ENCODE data around the gene PRDM15. TPM values are rescaled to one million over a fixed set of nuclear protein-coding genes. Genes with fewer than 3 reads are reported as not detected.
A peak's percentile ranks its signal among the peaks of the same experiment; 100 is the strongest.

PRDM15 gene
- polyA plus RNA-seq, 3 donors: 0.19 to 19.0 (median 0.74) TPM

DNA sequence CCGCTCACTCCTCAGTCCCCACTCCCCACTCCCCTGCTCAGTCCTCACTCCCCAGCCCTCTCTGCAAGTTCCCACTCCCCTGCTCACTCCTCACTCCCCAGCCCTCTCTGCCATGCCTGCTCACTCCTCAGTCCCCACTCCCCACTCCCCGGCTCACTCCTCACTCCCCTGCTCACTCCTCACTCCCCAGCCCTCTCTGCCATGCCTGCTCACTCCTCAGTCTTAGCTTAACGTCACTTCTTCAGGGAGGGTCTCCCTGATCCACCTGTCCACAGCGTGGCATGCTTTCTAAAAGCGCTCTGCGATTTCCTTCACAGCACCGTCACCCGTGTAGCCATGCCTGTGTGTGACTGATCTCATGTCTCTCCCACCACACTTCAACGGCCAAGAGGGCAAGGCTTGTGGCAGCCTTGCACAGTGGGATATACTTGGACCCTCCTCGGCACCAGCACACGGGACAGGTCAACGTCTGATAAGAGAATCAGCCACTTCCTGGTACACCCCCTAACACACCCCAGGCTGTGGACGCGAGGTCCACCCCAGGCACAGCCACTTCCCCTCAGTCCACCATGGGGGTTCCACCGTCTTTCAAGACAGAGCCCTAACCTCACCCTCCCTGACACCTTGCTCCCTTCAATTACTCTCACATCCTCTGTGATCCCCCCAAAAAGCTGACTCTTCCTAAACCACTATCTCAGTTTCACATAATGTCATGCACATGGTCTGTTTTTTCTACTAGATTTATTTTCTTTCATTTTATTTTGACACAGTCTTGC, 14.0 kb downstream of the PRDM15 start:
- H3K4me1 Mint-ChIP-seq: peaks cover 10% of the 10 kb centered on the region
- H3K27ac Mint-ChIP-seq: peak overlapping the region in 1 of 7 donors; percentile 3
- H3K9me3 Mint-ChIP-seq: no peaks in the 10 kb centered on the region
- no peaks in the 10 kb centered on the region for H3K27me3 ChIP-seq (ENCODE audit: control insufficient read depth in 2 of 2, insufficient read depth in 2 of 2, low read length in 2 of 2)
- H3K9me3 ChIP-seq (replicated peaks in 1 of 2; ENCODE audit: control insufficient read depth in 1 of 2, insufficient read depth in 1 of 2, low read length in 2 of 2): no peaks in the 10 kb centered on the region
- no peak overlapping the region for H3K27ac ChIP-seq (ENCODE audit: low read depth in 1 of 2, low read length in 2 of 2)
- peaks cover 0 to 3% (median 0%) of the 10 kb centered on the region in 3 donors for H3K27me3 Mint-ChIP-seq (ENCODE audit: low read depth in 3 of 3)
- 69% methylated on average over 15 of the region's 15 CpGs for WGBS (ENCODE audit: insufficient coverage)
- H3K4me2 ChIP-seq (replicated peaks; ENCODE audit: extremely low read depth, low read length, poor library complexity, severe bottlenecking): no peak overlapping the region
- intact Hi-C loops (cut with micrococcal nuclease): no loop called here
- H3K9ac ChIP-seq (ENCODE audit: insufficient read depth, low read length, poor library complexity, severe bottlenecking): no peak overlapping the region
- peaks cover 2 to 3% of the 10 kb centered on the region in 2 donors for H3K36me3 Mint-ChIP-seq
- TF ChIP-seq, protein P1, sequence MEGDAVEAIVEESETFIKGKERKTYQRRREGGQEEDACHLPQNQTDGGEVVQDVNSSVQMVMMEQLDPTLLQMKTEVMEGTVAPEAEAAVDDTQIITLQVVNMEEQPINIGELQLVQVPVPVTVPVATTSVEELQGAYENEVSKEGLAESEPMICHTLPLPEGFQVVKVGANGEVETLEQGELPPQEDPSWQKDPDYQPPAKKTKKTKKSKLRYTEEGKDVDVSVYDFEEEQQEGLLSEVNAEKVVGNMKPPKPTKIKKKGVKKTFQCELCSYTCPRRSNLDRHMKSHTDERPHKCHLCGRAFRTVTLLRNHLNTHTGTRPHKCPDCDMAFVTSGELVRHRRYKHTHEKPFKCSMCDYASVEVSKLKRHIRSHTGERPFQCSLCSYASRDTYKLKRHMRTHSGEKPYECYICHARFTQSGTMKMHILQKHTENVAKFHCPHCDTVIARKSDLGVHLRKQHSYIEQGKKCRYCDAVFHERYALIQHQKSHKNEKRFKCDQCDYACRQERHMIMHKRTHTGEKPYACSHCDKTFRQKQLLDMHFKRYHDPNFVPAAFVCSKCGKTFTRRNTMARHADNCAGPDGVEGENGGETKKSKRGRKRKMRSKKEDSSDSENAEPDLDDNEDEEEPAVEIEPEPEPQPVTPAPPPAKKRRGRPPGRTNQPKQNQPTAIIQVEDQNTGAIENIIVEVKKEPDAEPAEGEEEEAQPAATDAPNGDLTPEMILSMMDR (IDR thresholded peaks at IDR 0.05): no peak
- DNase-seq: no peak
- no peaks in the 10 kb centered on the region for H3K36me3 ChIP-seq (replicated peaks in 1 of 2; ENCODE audit: control insufficient read depth in 1 of 2, insufficient read depth in 2 of 2, low read length in 2 of 2)
- H4K20me1 ChIP-seq (ENCODE audit: insufficient read depth, low read length): peaks cover 17% of the 10 kb centered on the region
- no peak overlapping the region for H3K4me3 ChIP-seq (replicated peaks in 1 of 3; ENCODE audit: low read depth in 2 of 3, low read length in 3 of 3)
- H3K4me1 ChIP-seq (ENCODE audit: control insufficient read depth in 1 of 2, insufficient read depth in 2 of 2, low read length in 2 of 2): no peaks in the 10 kb centered on the region
- H2AFZ ChIP-seq (ENCODE audit: insufficient read depth, low read depth, low read length, poor library complexity, severe bottlenecking): no peak overlapping the region
- H3K4me3 Mint-ChIP-seq: no peak overlapping the region
- H3K79me2 ChIP-seq (ENCODE audit: insufficient read depth, low read length): no peaks in the 10 kb centered on the region

DNA sequence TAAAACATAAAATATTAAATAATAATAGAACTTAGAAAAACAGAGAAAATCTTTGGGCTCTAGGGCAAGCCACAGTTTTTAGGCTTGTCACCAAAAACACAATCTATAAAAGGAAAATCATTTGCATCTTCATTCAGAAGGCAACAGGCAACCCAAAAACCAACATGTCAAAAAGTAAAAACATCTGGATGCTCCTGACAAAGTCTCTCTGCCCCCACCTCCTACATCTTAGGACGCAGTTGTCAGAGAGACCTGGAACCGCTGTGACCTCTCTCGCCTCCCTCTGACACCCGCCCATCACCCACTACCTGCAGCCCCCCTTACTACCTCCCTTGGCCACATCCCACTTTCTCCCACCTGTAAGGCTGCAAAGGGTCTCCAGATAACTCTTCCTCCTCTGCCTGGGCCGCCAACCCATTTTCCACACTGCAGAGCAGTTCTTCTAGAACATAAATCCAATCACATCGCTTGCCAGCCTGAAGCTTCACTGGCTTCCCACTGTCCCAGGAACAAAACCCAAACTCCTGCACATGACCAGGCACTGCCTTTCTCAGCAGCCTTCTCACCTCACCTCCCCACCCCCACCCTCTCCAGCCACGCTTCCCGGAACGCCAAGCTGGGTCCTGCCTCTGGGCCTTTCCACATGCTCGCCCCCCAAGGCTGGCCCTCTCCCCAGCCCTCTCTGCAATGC, 14.7 kb downstream of the PRDM15 start:
- Mint-ChIP-seq H3K4me3 (no peak overlapping the region), H3K27me3 (ENCODE audit: low read depth in 3 of 3) (peaks cover 0 to 3% (median 0%) of the 10 kb centered on the region in 3 donors), H3K4me1 (peaks cover 10% of the 10 kb centered on the region), H3K36me3 (peaks cover 5 to 7% of the 10 kb centered on the region in 2 donors), H3K9me3 (no peaks in the 10 kb centered on the region), H3K27ac (no peak overlapping the region)
- H3K9me3 ChIP-seq (replicated peaks in 1 of 2; ENCODE audit: control insufficient read depth in 1 of 2, insufficient read depth in 1 of 2, low read length in 2 of 2): no peaks in the 10 kb centered on the region
- no peak overlapping the region for H3K4me2 ChIP-seq (replicated peaks; ENCODE audit: extremely low read depth, low read length, poor library complexity, severe bottlenecking)
- H3K27me3 ChIP-seq (ENCODE audit: control insufficient read depth in 2 of 2, insufficient read depth in 2 of 2, low read length in 2 of 2): no peaks in the 10 kb centered on the region
- no peaks in the 10 kb centered on the region for H3K79me2 ChIP-seq (ENCODE audit: insufficient read depth, low read length)
- H3K27ac ChIP-seq (ENCODE audit: low read depth in 1 of 2, low read length in 2 of 2): no peak overlapping the region
- TF ChIP-seq, protein P1 (IDR thresholded peaks at IDR 0.05): no peak
- peaks cover 17% of the 10 kb centered on the region for H4K20me1 ChIP-seq (ENCODE audit: insufficient read depth, low read length)
- no peak overlapping the region for H3K9ac ChIP-seq (ENCODE audit: insufficient read depth, low read length, poor library complexity, severe bottlenecking)
- peaks cover 2 to 4% of the 10 kb centered on the region in 2 donors for H3K36me3 ChIP-seq (replicated peaks in 1 of 2; ENCODE audit: control insufficient read depth in 1 of 2, insufficient read depth in 2 of 2, low read length in 2 of 2)
- 96% methylated on average over 10 of the region's 10 CpGs for WGBS (ENCODE audit: insufficient coverage)
- no peak for DNase-seq
- no peaks in the 10 kb centered on the region for H3K4me1 ChIP-seq (ENCODE audit: control insufficient read depth in 1 of 2, insufficient read depth in 2 of 2, low read length in 2 of 2)
- H2AFZ ChIP-seq (ENCODE audit: insufficient read depth, low read depth, low read length, poor library complexity, severe bottlenecking): no peak overlapping the region
- H3K4me3 ChIP-seq (replicated peaks in 1 of 3; ENCODE audit: low read depth in 2 of 3, low read length in 3 of 3): no peak overlapping the region
- intact Hi-C loops (cut with micrococcal nuclease): no loop called here
